DMS153 (cell line): ENCODE measurements around the gene TNFSF9.
"Not testable (repeated sequence)": the region's sequence is repeated elsewhere in the genome, so short reads cannot be mapped to it uniquely, and the experiment has no call there.

Source experiments
- DNase-seq: peaks from one replicate; lab custom pipeline; 2025; lab: John Stamatoyannopoulos, UW

TNFSF9 gene

DNA sequence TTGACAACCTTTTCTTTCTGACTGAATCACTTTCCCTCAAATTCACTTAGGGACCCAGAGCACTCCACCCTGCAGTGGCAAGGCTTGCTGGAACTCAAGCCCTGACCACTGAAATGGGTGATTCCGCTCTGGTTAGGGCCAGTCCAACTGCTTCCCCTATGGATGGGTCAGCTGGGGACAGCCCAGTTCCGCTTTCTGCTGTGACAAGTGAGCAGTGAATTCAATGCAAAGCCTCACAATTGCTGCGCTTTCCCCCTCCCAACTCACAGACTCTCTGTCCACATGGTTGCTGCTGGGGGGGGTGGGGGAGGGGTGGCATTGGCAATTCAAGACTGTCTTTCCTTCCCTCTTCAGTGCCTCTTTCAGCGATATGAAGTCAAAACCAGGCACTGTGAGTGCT, 41.4 kb downstream of the TNFSF9 start:
- DNase-seq = no peak

DNA sequence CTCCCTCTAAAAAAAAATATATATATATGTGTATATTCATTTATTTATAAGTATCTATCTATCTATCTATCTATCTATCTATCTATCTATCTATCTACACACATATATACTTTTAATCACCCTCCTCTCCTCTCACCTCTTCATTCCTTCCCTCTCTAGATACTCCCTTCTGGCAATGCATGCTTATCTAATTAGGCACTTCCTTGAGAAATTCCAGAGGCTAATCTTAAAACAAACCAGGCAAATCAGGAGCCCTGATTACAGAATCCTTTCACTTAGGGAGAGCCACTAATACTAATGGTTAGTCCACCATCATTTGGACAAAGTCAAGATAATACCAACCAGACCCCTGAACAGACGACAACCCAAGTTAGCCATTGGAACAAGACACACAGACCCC, 42.5 kb downstream of the TNFSF9 start:
- no peak for DNase-seq

GRCh38 chr19:6576869-6577475, 46.1 kb downstream of the TNFSF9 start:
- peak; percentile 13 for DNase-seq

DNA sequence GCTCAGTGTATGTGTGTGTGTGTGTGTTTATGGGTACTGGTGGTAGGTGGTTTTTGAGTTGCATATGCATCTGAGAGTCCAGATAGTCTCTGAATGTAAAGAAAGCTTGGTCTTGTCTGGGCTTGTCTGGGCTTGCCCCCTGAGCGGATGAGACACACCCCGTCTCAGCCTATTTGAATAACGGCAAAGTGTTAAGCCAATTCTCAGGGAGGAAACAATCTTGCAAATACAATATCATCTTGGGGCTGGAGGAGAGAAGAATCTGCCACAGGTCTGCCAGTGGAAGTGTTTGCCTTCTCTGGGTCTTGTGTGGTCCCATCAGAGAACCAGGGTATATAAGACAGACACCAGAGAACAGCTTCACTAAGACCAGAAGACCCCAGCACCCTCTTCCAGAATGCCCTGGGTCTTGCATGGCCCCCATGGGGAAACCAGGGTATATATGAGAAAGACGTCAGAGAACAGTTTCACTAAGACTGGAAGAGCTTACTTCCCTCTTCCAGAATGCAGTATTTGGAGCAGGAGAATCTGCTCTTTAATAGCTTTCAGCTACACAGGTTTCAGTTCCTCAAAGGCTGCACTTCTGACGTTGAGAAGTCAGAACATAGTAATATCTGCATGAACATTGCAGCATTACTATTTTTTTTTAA, 46.8 kb downstream of the TNFSF9 start:
- DNase-seq = peak; percentile 21

GRCh38 chr19:6579450-6580178, 48.8 kb downstream of the TNFSF9 start:
- no peak for DNase-seq

DNA sequence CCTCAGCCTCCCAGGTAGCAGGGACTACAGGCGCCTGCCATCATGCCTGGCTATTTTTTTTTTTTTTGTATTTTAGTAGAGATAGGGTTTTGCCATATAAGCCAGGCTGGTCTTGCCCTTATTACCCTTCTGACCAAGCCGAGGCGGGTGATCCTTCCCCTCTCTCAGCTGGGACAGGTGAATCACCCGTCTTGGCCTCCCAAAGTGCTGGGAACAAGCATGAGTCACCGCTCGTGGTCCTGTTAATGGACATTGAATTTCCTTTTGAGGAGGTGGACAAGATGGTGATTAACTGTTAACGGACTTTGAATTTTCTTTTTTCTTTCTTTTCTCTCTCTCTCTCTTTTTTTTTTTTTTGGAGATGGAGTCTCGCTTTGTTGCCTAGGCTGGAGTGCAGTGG, 49.5 kb downstream of the TNFSF9 start:
- no peak for DNase-seq

GRCh38 chr19:6582515-6583484, 52.0 kb downstream of the TNFSF9 start:
- DNase-seq = not testable (repeated sequence)
